Activated CD8-positive, alpha-beta T cell treated with anti-CD3 and anti-CD28 coated beads for 36 hours (primary cell): ENCODE results near the gene SLC2A13. TPM values are rescaled to one million over a fixed set of nuclear protein-coding genes. Genes with fewer than 3 reads are reported as not detected.

Source experiments
- ATAC-seq: fragments of 200-7000 bp; cut with Tn5 transposase; one replicate; pipeline ENCODE4 v1.10.0; 2021; ENCODE audit warnings: mild to moderate bottlenecking, moderate library complexity
- CTCF ChIA-PET: fragments of 350-600 bp; sonication (Branson Sonifier 250); formaldehyde crosslinking; loops from one replicate; lab custom pipeline; 2021; ENCODE audit warnings: antibody characterized with exemption; lab: Charles Lee
- POLR2A ChIA-PET: fragments of 350-600 bp; sonication (Branson Sonifier 250); formaldehyde crosslinking; loops from one replicate; lab custom pipeline; 2021; ENCODE audit warnings: antibody characterized with exemption; lab: Charles Lee
- DNase-seq: peaks from one replicate; pipeline ENCODE4 v3.0.0-alpha.2; 2020
- H3K27ac Mint-ChIP-seq: one replicate; pipeline ENCODE4 v1.8.0; 2021; ENCODE audit warnings: mild to moderate bottlenecking, mixed read lengths
- H3K27me3 Mint-ChIP-seq: one replicate; pipeline ENCODE4 v1.8.0; 2021; ENCODE audit warnings: mixed read lengths
- H3K36me3 Mint-ChIP-seq: one replicate; pipeline ENCODE4 v1.8.0; 2021; ENCODE audit warnings: low read depth, mixed read lengths
- H3K4me1 Mint-ChIP-seq: one replicate; pipeline ENCODE4 v1.8.0; 2021; ENCODE audit warnings: low read depth, mixed read lengths
- H3K4me3 Mint-ChIP-seq: one replicate; pipeline ENCODE4 v1.8.0; 2021; ENCODE audit warnings: mild to moderate bottlenecking, moderate library complexity, mixed read lengths
- H3K9me3 Mint-ChIP-seq: one replicate; pipeline ENCODE4 v1.8.0; 2021; ENCODE audit warnings: mixed read lengths
- CTCF ChIP-seq: fragments of 200-600 bp; IDR thresholded peaks from one replicate; pipeline ENCODE4 v1.8.0; 2022; ENCODE audit warnings: antibody characterized with exemption, mild to moderate bottlenecking
- intact Hi-C: fragments of 100-400 bp; cut with micrococcal nuclease; formaldehyde crosslinking; loops from one replicate; pipeline ENCODE4 v1.10.0; 2022
- total RNA-seq, 2 experiments: library from RNA; stranded (reverse); gene quantifications; one replicate each; pipeline ENCODE4 v1.2.3, GENCODE V29; 2021

SLC2A13 gene
- total RNA-seq, 2 experiments from 2014 or later = 9.0 to 9.3 TPM

- H3K4me1 Mint-ChIP-seq = peaks cover 22% of the 10 kb centered on the region
- ATAC-seq (peak; percentile 18), DNase-seq (no peak)
- ChIA-PET CTCF (interaction anchor here (0.6 to 4.1 kb wide), 32 partner anchors 8 to 426 kb away, joined by 3 to 83 read pairs (median 4); partner anchors contain the start of gene SLC2A13), POLR2A (interaction anchor here (0.6 kb wide), 1 partner anchor 132 kb away, joined by 3 read pairs; no protein-coding TSS in a partner anchor)
- no peak for TF ChIP-seq CTCF
- H3K4me3 Mint-ChIP-seq = peak overlapping the region; percentile 6
- no peak overlapping the region for H3K27ac Mint-ChIP-seq
- H3K36me3 Mint-ChIP-seq = no peaks in the 10 kb centered on the region
- intact Hi-C loops = loop anchor here (1.0 kb wide), 1 partner anchor 96 kb away; no protein-coding TSS in a partner anchor
- H3K9me3 Mint-ChIP-seq = no peaks in the 10 kb centered on the region
- H3K27me3 Mint-ChIP-seq = no peaks in the 10 kb centered on the region
These were observed 94.1 kb downstream of the SLC2A13 start for GRCh38 chr12:40011775-40012129.

- POLR2A ChIA-PET = no interaction called here
- Mint-ChIP-seq H3K27ac (no peak overlapping the region), H3K36me3 (no peaks in the 10 kb centered on the region), H3K4me1 (peaks cover 22% of the 10 kb centered on the region), H3K27me3 (no peaks in the 10 kb centered on the region), H3K9me3 (no peaks in the 10 kb centered on the region), H3K4me3 (peak overlapping the region; percentile 6)
- peak; percentile 63 for DNase-seq
- intact Hi-C loops = loop anchor here (1.0 kb wide), 1 partner anchor 96 kb away; no protein-coding TSS in a partner anchor
- peak; percentile 69 for TF ChIP-seq CTCF
- ATAC-seq = peak; percentile 84
- CTCF ChIA-PET = interaction anchor here (0.6 to 4.1 kb wide), 34 partner anchors 8 to 642 kb away, joined by 3 to 83 read pairs (median 4); partner anchors contain the start of gene SLC2A13
These were observed 94.7 kb downstream of the SLC2A13 start for GRCh38 chr12:40010899-40011774.

- Mint-ChIP-seq H3K27me3 (no peaks in the 10 kb centered on the region), H3K27ac (no peak overlapping the region), H3K4me1 (no peaks in the 10 kb centered on the region), H3K36me3 (peaks cover 20% of the 10 kb centered on the region), H3K4me3 (no peak overlapping the region), H3K9me3 (peaks cover 20% of the 10 kb centered on the region)
- ATAC-seq (no peak), DNase-seq (no peak)
- POLR2A ChIA-PET = no interaction called here
- CTCF ChIA-PET = interaction anchor here (1.6 kb wide), 1 partner anchor 9 kb away, joined by 7 read pairs; no protein-coding TSS in a partner anchor
- no peak for TF ChIP-seq CTCF
- intact Hi-C loops = no loop called here
These were observed 103.4 kb downstream of the SLC2A13 start for GRCh38 chr12:40002178-40003169.

- ChIA-PET CTCF (interaction anchor here (1.0 to 2.2 kb wide), 3 partner anchors 9 to 11 kb away, joined by 4 to 11 read pairs (median 8); no protein-coding TSS in a partner anchor), POLR2A (no interaction called here)
- peaks cover 26% of the 10 kb centered on the region for H3K36me3 Mint-ChIP-seq
- H3K9me3 Mint-ChIP-seq = peaks cover 27% of the 10 kb centered on the region
- H3K27me3 Mint-ChIP-seq = no peaks in the 10 kb centered on the region
- no peak for TF ChIP-seq CTCF
- ATAC-seq (no peak), DNase-seq (no peak)
- no peak overlapping the region for H3K4me3 Mint-ChIP-seq
- H3K27ac Mint-ChIP-seq = no peak overlapping the region
- intact Hi-C loops = no loop called here
- H3K4me1 Mint-ChIP-seq = no peaks in the 10 kb centered on the region
These were observed 104.5 kb downstream of the SLC2A13 start for GRCh38 chr12:40001406-40001805.
